Heart left ventricle (tissue), 13 donors: ENCODE measurements around the gene PTPN3.

Experiments used
- CTCF ChIP-seq, 12 donors: fragments of 200-600 bp; sonication (generic) in 4 of 12; IDR thresholded peaks; one replicate each; pipeline versions ENCODE4 v1.5.0 to v1.8.0; 2018 to 2022; ENCODE audit warnings: antibody characterized with exemption in 12 of 12, mild to moderate bottlenecking in 5 of 12
- POLR2A ChIP-seq, 2 donors: fragments of 450-650 bp; IDR thresholded peaks; one replicate each; pipeline ENCODE4 v1.6.1; 2017; ENCODE audit warnings: antibody characterized with exemption in 2 of 2, mild to moderate bottlenecking in 2 of 2, moderate library complexity in 2 of 2
- donor health status: ischemic (EF 13 %, LVEDD 7.1; RV severe dilation, severe dysfunction).
- donor health status: DM: no; HTN: yes; CAD: no.
- donor health status: DM: no; HTN: no; CAD: no.
- donor health status: ischemic (EF 25% LVEDD 6.9; RV normal size, moderate dysfunction).
- donor health status: ischemic (EF 25% LVEDD 5.7; RV mildly dilated, moderate dysfunction).
- donor health status: ischemic (EF 35%, LVEDD 5.7; RV mildly dilated, moderate dysfunction).
- donor health status: nonischemic (EF 11% LVEDD 7.7; RV severe dilation, severe dysfunction).
- donor health status: DM: yes; HTN: yes; CAD: no.
- donor health status: PGD.
- donor health status: ischemic (EF 29% LVEDD 5.4; RV normal size, mild dysfunction).
- donor health status: nonischemic (EF 23%, LVEDD 6.1; RV moderate dilation, normal function).

GRCh38 chr9:109488791-109489492 lies 9.2 kb downstream of the PTPN3 start:
- TF ChIP-seq POLR2A (IDR thresholded peaks at IDR 0.05) (no peak), CTCF (IDR thresholded peaks at IDR 0.05) (no peak)
